ENCODE measurements around the gene GRIK3. TPM values are rescaled to one million over a fixed set of nuclear protein-coding genes. Genes with fewer than 3 reads are reported as not detected.

Gene GRIK3
- total and polyA plus RNA-seq, 2 of the 8 experiments (the other 6 are each of a cell fraction or from before 2014, with no cell fraction given), result 2.1 to 3.4 TPM

DNA sequence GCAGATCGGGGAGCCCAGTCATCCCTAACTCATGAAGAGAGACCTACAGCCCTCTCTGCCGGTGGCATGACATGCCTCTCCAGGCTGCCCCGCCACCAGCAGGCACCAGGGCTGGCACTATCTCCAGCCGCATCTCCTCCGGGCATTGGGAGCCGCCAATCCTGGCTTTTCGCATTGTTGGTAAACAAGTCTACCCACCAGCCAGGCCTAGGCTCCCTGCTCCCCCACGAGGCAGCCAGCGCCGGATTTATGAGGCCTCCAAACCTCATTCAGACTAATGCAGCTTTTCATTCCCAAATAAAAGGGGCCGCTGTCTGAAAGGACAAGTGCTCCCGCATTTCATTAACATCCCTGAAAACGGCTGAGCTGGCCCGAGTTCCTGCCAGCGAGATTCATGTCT lies 3.4 kb upstream of the GRIK3 start:
- TF ChIP-seq ASH2L (IDR thresholded peaks at IDR 0.05; ENCODE audit: low read length) (peak; percentile 10), TCF12 (IDR thresholded peaks at IDR 0.05; ENCODE audit: low read depth, low read length) (no peak)
- H2BK20ac ChIP-seq (ENCODE audit: low read length), result 0 out of 2 replicates have a peak overlapping the region, but pooled peaks have one; percentile 3
- peaks cover under 1 to 2% of the 10 kb centered on the region in 2 experiments for H4K20me1 ChIP-seq (replicated peaks in 1 of 2; ENCODE audit: control insufficient read depth in 1 of 2, insufficient read depth in 2 of 2, low read length in 2 of 2)
- no peak for FAIRE-seq
- no peak overlapping the region for H2AFZ ChIP-seq (ENCODE audit: low read length)
- H3K4me3 ChIP-seq (ENCODE audit: extremely low read depth in 1 of 4, insufficient read depth in 2 of 4, low read depth in 3 of 4, low read length in 4 of 4), result peak overlapping the region in 1 of 4 experiments; percentile 39; a peak in 4 of 8 replicates
- no peak overlapping the region for H3K23ac ChIP-seq (ENCODE audit: insufficient read length)
- H3K23me2 ChIP-seq (ENCODE audit: low read depth, low read length), result peaks cover 27% of the 10 kb centered on the region
- H2BK120ac ChIP-seq (replicated peaks; ENCODE audit: low read depth, low read length), result no peak overlapping the region
- ChIA-PET POLR2A (ENCODE audit: partially characterized antibody) (no interaction called here), CTCF (ENCODE audit: partially characterized antibody) (interaction anchor here (0.7 to 1.9 kb wide), 11 partner anchors 9 to 454 kb away, joined by 3 to 4 read pairs (median 3); no protein-coding TSS in a partner anchor)
- H3K36me3 ChIP-seq (ENCODE audit: control insufficient read depth in 2 of 4, insufficient read depth in 4 of 4, low read length in 3 of 4), result no peaks in the 10 kb centered on the region; a peak in 1 of 8 replicates
- H2BK5ac ChIP-seq (ENCODE audit: low read depth, low read length), result no peak overlapping the region
- DNase-seq (ENCODE audit: low read depth in 1 of 2, low spot score in 2 of 2), result no peak
- no peak overlapping the region for H2AK5ac ChIP-seq (ENCODE audit: low read depth, low read length)
- peak overlapping the region; percentile 36 for H3K18ac ChIP-seq (ENCODE audit: extremely low read depth, low read length)
- 5% methylated on average over 15 of the region's 15 CpGs; no CpG with 5 or more reads in 1 of the 2 experiments for WGBS, 2 experiments (ENCODE audit: extremely low coverage in 1 of 2, insufficient coverage in 1 of 2, insufficient read length in 1 of 2, insufficient replicate concordance in 2 of 2, low coverage in 1 of 2, low lambda C conversion rate in 2 of 2, missing lambda C conversion rate in 1 of 2)
- no peak overlapping the region for H3K9ac ChIP-seq (replicated peaks in 1 of 4; ENCODE audit: extremely low read depth in 1 of 4, low read depth in 3 of 4, low read length in 3 of 4)
- no peak overlapping the region for H4K91ac ChIP-seq (replicated peaks; ENCODE audit: insufficient read length, low read length)
- peak overlapping the region; percentile 65 to 96 for H3K4me2 ChIP-seq (ENCODE audit: insufficient read depth in 1 of 2, low read depth in 2 of 2, low read length in 2 of 2)
- H3K9me3 ChIP-seq (ENCODE audit: insufficient read depth in 2 of 2, low read depth in 1 of 2, low read length in 1 of 2), result no peaks in the 10 kb centered on the region; a peak in 1 of 4 replicates
- H4K8ac ChIP-seq (ENCODE audit: extremely low read depth, insufficient read depth, low read length), result no peak overlapping the region
- H3K79me1 ChIP-seq (ENCODE audit: low read depth, low read length), result no peaks in the 10 kb centered on the region
- 0 out of 2 replicates have a peak overlapping the region, but pooled peaks have one; percentile 39 for H2BK12ac ChIP-seq (ENCODE audit: low read depth, low read length)
- no peak overlapping the region for H3K56ac ChIP-seq (replicated peaks; ENCODE audit: insufficient read length, low read depth, low read length)
- H2BK15ac ChIP-seq (ENCODE audit: low read length), result no peak overlapping the region
- H3K14ac ChIP-seq (ENCODE audit: insufficient read length), result no peak overlapping the region
- H4K5ac ChIP-seq (ENCODE audit: insufficient read length, low read depth, low read length), result no peak overlapping the region
- H3K4me1 ChIP-seq (replicated peaks in 1 of 4; ENCODE audit: control insufficient read depth in 3 of 4, insufficient read depth in 4 of 4, low read length in 3 of 4), result peaks cover 21 to 70% (median 48%) of the 10 kb centered on the region in 4 experiments
- H3K79me2 ChIP-seq (ENCODE audit: control insufficient read depth in 1 of 2, insufficient read depth in 2 of 2, low read length in 2 of 2), result no peaks in the 10 kb centered on the region
- peaks cover 20 to 38% (median 32%) of the 10 kb centered on the region in 4 experiments for H3K27me3 ChIP-seq (replicated peaks in 1 of 4; ENCODE audit: control insufficient read depth in 3 of 4, extremely low read depth in 1 of 4, insufficient read depth in 3 of 4, low read length in 3 of 4)
- no peak overlapping the region for H3K27ac ChIP-seq (ENCODE audit: low read depth, low read length)
- no peak overlapping the region for H3K4ac ChIP-seq (replicated peaks; ENCODE audit: insufficient read length, low read depth, low read length)
